HFFc6 (cell line): ENCODE results near the gene AP1S3. TPM values are rescaled to one million over a fixed set of nuclear protein-coding genes. Genes with fewer than 3 reads are reported as not detected.

Source experiments
- DNase-seq: peaks from one replicate; pipeline ENCODE4 v3.0.0-alpha.2; 2018
- H3K27ac Mint-ChIP-seq: 2 replicates; pipeline ENCODE4 v1.8.0; 2020; ENCODE audit warnings: mild to moderate bottlenecking, mixed read lengths
- H3K27me3 Mint-ChIP-seq: 2 replicates; pipeline ENCODE4 v1.8.0; 2021; ENCODE audit warnings: mild to moderate bottlenecking, moderate library complexity, mixed read lengths; ENCODE audit not compliant: insufficient read depth
- H3K36me3 Mint-ChIP-seq: 2 replicates; pipeline ENCODE4 v1.8.0; 2021; ENCODE audit warnings: low read depth, mixed read lengths
- H3K4me1 Mint-ChIP-seq: 2 replicates; pipeline ENCODE4 v1.8.0; 2020; ENCODE audit warnings: low read depth, mixed read lengths
- H3K4me3 Mint-ChIP-seq: 2 replicates; pipeline ENCODE4 v1.8.0; 2020; ENCODE audit warnings: mild to moderate bottlenecking, moderate library complexity, mixed read lengths
- H3K9me3 Mint-ChIP-seq: 2 replicates; pipeline ENCODE4 v1.8.0; 2020; ENCODE audit warnings: mild to moderate bottlenecking, mixed read lengths
- total RNA-seq, 6 experiments: library from RNA; stranded (reverse); fragmentation: NEBNext Ultra II Directional; extraction: Animal tissue kit (Norgen Biotek cat#: 25700); gene quantifications; 2 replicates in 1 of 6; 3 replicates in 5 of 6; pipeline ENCODE4 v1.2.3, GENCODE V29; 2021
- TF ChIP-seq, protein P1 (sequence below): fragments of 200-600 bp; sonication (generic); IDR thresholded peaks from 2 replicates; pipeline ENCODE4 v1.5.0; 2021; ENCODE audit warnings: antibody characterized with exemption, mild to moderate bottlenecking

AP1S3 gene
- total RNA-seq, 6 experiments from 2014 or later: 7.4 to 12.7 (median 9.9) TPM

DNA sequence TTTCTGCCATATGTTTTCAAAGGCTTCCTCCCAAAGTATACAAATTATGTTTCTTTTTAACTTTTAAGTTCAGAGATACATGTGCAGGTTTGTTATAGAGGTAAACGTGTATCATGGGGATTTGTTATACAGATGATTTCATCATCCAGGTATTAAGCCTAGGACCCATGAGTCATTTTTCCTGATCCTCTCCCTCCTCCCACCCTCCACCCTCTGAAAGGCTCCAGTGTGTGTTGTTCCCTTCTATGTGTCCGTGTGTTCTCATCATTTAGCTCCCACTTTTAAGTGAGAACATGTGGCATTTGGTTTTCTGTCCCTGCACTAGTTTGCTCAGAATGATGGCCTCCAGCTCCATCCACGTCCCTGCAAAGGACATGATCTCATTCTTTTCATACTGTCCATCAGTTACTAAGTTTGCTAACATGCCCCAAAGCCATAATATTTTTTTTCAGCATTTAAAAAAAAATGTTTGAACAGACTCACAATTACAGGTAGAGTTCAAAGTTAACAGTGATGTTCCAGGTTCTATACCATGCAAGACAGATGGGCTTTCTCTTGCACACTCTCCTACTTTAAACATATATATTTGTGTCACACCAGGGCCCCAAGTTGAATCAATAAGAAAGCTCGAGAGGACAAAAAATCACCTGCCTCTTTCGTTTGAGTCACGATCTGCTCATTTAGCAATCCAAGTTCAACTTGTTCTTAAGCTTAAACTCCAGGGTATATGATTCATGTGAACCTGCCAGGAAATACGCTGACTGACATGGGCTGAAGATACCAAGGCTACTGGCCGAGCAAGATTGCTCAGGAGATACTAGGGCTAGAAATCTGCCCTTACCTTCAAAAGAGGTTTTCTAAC, 77.6 kb downstream of the AP1S3 start:
- H3K27me3 Mint-ChIP-seq: no peaks in the 10 kb centered on the region; the same call in none of the 2 replicates
- peak overlapping the region; percentile 22; the same call in 1 of the 2 replicates for H3K4me3 Mint-ChIP-seq
- H3K27ac Mint-ChIP-seq: peak overlapping the region; percentile 69
- H3K36me3 Mint-ChIP-seq: no peaks in the 10 kb centered on the region
- peak; percentile 2 for DNase-seq
- H3K9me3 Mint-ChIP-seq: no peaks in the 10 kb centered on the region
- TF ChIP-seq, protein P1, sequence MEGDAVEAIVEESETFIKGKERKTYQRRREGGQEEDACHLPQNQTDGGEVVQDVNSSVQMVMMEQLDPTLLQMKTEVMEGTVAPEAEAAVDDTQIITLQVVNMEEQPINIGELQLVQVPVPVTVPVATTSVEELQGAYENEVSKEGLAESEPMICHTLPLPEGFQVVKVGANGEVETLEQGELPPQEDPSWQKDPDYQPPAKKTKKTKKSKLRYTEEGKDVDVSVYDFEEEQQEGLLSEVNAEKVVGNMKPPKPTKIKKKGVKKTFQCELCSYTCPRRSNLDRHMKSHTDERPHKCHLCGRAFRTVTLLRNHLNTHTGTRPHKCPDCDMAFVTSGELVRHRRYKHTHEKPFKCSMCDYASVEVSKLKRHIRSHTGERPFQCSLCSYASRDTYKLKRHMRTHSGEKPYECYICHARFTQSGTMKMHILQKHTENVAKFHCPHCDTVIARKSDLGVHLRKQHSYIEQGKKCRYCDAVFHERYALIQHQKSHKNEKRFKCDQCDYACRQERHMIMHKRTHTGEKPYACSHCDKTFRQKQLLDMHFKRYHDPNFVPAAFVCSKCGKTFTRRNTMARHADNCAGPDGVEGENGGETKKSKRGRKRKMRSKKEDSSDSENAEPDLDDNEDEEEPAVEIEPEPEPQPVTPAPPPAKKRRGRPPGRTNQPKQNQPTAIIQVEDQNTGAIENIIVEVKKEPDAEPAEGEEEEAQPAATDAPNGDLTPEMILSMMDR: no peak
- peaks cover 23% of the 10 kb centered on the region for H3K4me1 Mint-ChIP-seq

DNA sequence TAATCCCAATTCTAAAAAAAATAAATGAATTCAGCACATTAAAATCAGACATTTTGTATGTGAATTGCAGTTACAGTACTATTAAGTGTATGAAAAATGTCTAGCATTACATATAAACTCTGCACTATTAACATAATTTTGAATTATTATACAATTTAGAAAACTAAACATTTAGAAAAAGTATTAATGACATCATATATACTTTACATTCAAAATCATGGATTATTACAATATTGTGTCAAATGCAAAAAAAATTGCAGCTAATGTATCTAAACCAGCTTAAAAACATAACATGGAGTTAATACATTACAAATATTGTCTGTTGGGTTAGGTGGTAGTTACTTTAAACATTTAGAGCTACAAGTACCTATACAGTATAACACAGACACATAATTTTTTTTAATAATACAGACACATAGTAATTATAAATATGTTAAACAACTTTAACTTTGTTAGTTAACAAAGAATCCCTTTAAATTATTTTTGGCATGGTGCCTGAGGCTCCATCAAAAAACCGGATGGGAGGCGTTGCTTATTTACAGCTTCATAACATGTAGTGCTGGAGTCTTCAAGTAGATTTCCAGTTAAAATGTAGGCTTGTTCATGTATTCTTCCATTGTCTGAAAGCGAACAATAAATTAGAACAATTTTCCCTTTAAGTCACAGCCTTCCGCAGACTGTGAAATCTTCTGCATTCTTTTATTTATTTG, 79.1 kb downstream of the AP1S3 start:
- H3K27me3 Mint-ChIP-seq: no peaks in the 10 kb centered on the region; the same call in none of the 2 replicates
- H3K4me3 Mint-ChIP-seq: no peak overlapping the region
- peaks cover 23% of the 10 kb centered on the region for H3K4me1 Mint-ChIP-seq
- no peak overlapping the region for H3K27ac Mint-ChIP-seq
- DNase-seq: no peak
- H3K9me3 Mint-ChIP-seq: no peaks in the 10 kb centered on the region
- TF ChIP-seq, protein P1: no peak
- no peaks in the 10 kb centered on the region for H3K36me3 Mint-ChIP-seq

DNA sequence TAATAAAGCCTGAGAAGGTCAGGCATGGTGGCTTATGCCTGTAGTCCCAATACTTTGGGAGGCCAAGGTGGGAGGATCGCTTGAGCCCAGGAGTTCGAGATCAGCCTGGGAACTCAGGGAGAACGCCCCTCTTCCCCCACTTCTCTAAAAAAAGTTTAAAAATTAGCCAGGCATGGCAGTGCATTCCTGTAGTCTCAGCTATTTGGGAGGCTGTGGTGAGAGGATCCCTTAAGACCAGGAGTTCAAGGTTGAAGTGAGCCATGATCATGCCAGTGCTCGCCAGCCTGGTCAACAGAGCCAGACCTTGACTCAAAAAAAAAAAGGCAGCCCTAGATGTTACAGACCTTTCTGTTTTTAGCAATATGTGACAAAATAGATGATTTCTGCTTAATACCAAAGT, 83.4 kb downstream of the AP1S3 start:
- Mint-ChIP-seq H3K27me3 (peaks cover 2% of the 10 kb centered on the region), H3K36me3 (no peaks in the 10 kb centered on the region), H3K4me3 (no peak overlapping the region), H3K27ac (no peak overlapping the region), H3K4me1 (peaks cover 8% of the 10 kb centered on the region), H3K9me3 (no peaks in the 10 kb centered on the region)
- no peak for DNase-seq
- TF ChIP-seq, protein P1: no peak

DNA sequence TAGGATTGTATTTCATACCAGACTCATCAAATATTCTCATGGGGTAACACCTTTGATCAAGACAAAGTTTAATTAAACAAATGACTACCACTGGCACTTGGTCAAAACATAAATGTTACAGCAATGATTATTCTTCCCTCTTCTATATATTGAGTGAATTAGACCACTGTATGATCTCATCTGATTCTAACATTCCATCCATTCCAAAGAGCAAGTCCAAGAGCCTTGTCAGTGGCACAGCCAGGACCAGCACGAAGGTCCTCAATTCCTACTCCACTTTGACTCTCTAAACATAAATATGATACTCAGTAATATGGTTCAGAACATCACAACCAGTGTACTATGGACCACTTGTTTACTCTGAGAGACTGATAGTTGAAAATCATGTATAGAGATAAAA, 86.4 kb downstream of the AP1S3 start:
- Mint-ChIP-seq H3K4me3 (no peak overlapping the region), H3K9me3 (no peaks in the 10 kb centered on the region), H3K27me3 (peaks cover 2% of the 10 kb centered on the region), H3K36me3 (no peaks in the 10 kb centered on the region), H3K27ac (no peak overlapping the region), H3K4me1 (peaks cover 8% of the 10 kb centered on the region)
- TF ChIP-seq, protein P1: no peak
- no peak for DNase-seq

DNA sequence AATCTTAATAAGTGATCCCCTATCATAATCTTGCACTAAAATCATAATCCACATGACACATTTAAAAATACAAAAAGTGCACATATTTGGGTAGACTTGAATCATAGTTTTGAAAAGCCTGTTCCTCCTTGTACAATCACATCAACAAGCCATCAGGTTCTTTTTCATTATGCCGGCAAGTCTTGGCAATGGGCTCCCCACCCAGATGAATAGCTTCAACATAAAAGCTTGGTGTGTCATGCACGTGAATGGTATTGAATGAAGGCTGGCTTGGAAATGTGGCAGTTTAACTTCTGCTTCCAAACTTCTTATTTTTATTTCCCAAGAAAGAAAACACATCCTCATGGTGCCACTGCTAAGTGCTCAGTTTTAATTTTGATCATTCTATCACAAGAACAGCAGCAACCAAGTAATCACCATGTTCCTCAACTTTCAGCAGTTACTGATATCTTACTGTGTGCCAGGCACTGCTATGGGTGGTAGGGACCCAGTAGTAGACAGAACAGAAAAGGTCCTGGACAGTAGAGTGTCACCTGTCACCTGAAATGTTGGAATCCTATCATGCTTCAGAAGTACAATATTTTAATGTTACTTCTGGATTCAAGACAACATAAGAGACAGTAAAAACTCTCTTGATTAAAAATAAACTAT, 89.9 kb downstream of the AP1S3 start:
- no peak for DNase-seq
- H3K36me3 Mint-ChIP-seq: no peaks in the 10 kb centered on the region
- no peaks in the 10 kb centered on the region for H3K9me3 Mint-ChIP-seq
- peaks cover 2% of the 10 kb centered on the region; the same call in 1 of the 2 replicates for H3K27me3 Mint-ChIP-seq
- no peak overlapping the region for H3K4me3 Mint-ChIP-seq
- H3K27ac Mint-ChIP-seq: no peak overlapping the region
- H3K4me1 Mint-ChIP-seq: peaks cover 13% of the 10 kb centered on the region
- TF ChIP-seq, protein P1: no peak
